IMR-90 (cell line): ENCODE data around the gene OAF.

Source experiments
- CHD1 ChIP-seq: IDR thresholded peaks from 2 replicates; pipeline ENCODE4 v1.6.1; 2012; ENCODE audit warnings: low read depth, low read length, improper control_type of control experiment
- CTCF ChIP-seq: conservative IDR thresholded peaks from 2 replicates; pipeline ENCODE4 v1.5.1; 2012; ENCODE audit warnings: mild to moderate bottlenecking, low read depth, low read length, improper control_type of control experiment
- MAFK ChIP-seq: IDR thresholded peaks from 2 replicates; pipeline ENCODE4 v1.6.1; 2012; ENCODE audit warnings: low read depth, low read length, improper control_type of control experiment
- POLR2A ChIP-seq: IDR thresholded peaks from 2 replicates; pipeline ENCODE4 v1.6.1; 2012; ENCODE audit warnings: mild to moderate bottlenecking, low read depth, low read length
- RFX5 ChIP-seq: IDR thresholded peaks from 2 replicates; pipeline ENCODE4 v1.8.0; 2012; ENCODE audit warnings: low read depth, mild to moderate bottlenecking, low read length, moderate library complexity
- USF2 ChIP-seq: fragments of 150-350 bp; IDR thresholded peaks from 2 replicates; pipeline ENCODE4 v1.6.1; 2017; ENCODE audit warnings: mild to moderate bottlenecking, antibody characterized with exemption, low read length, low read depth

GRCh38 chr11:120217526-120217925 is 6.7 kb downstream of the OAF start:
- TF ChIP-seq RFX5 (no peak), CTCF (no peak), POLR2A (no peak), MAFK (no peak), USF2 (no peak), CHD1 (no peak)
